Regular cardiac myocyte (primary cell): Measurements from ENCODE around the gene FOXK2. TPM values are rescaled to one million over a fixed set of nuclear protein-coding genes. Genes with fewer than 3 reads are reported as not detected.

ENCODE experiments used
- total RNA-seq: library from RNA; depleted of rRNA; stranded (reverse); fragments of >200 nt; gene quantifications from 2 replicates; pipeline ENCODE4 v1.2.3, GENCODE V29; 2014

FOXK2 gene
- total RNA-seq, result 21.1 and 24.0 TPM in 2 replicates

DNA sequence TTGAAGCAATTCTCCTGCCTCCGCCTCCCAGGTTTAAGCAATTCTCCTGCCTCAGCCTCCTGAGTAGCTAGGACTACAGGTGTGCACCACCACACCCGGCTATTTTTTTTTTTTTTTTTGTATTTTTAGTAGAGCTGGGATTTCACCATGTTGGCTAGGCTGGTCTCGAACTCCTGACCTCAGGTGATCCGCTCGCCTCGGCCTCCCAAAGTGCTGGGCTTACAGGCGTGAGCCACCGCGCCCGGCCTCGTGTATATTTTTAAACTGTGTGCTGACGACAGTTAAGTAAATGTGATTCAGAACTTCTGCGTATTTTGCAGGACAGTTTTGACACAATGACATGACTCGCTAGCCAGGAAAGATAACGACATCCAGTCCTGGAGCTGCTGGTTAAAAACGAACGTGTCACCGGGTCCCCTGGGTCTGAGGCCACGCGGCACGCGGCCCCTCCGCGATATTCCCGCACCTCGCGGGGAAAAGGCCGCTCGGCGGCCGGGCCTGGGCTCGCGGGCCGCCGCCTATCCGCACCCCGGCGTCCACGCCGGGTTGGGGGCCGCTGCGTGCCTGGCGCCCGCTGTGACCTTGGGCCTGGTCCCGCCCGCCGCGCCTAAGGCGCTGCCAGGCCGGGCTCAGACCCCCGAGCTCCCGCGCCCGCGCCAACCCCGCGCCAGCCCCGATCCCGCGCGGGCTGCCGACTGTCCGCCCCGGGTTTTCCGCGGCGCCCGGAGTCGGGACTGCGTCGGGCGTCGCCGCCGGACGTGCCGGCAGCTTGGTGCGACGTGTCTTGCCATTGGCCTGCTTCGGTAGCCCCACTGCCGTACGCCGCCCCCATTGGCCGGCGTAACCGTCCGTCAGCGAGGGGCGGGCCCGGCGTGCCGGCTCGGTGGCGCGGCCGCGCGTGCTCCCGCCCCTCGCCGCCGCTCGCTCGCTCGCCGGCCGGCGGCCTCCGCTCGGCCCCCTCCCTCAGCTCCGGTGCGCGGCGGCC is at the start of gene FOXK2:
Gene FOXK2 (plus strand): TSS at position 907 of the 985 bp plus-strand sequence. CDS start 157 bp downstream, outside the sequence.

DNA sequence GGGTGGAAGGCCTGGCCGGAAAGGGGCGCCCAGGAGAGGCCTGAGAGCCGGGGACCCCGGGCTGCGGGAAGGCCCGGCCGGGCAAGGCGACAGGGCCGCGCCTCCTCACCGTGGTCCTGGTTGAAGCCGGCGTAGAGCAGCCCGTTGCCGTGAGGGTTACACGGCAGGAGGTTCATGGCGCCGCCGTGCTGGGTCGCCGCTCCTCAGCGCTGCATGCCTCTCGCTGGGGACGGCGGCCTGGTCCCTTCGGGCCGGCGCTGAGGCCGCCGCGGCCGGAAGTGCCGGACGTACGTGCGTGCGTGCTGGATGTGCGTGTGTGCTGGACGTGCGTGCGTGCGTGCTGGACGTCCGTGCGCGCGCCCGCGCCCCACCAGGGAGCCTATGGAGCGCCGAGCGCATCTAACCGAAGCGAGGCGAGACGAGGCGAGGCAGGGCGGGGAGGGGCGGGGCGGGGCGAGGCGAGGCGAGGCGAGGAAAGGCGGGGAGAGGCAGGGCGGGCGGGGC is 128.7 kb downstream of the FOXK2 start, which contains the start of gene WDR45B:
Gene WDR45B (minus strand): TSS at position 280 of the 504 bp plus-strand sequence. CDS start 104 bp downstream, at position 176.

Other genes starting within 250 kb of the FOXK2 start
- 36.6 and 55.4 TPM in 2 replicates for gene CSNK1D, start 246.0 kb upstream of the FOXK2 start, total RNA-seq
- gene CD7, start 202.1 kb upstream of the FOXK2 start, total RNA-seq, result not detected in 2 replicates
- gene SECTM1, start 186.0 kb upstream of the FOXK2 start, total RNA-seq, result 8.6 and 14.7 TPM in 2 replicates
- gene TEX19, start 160.5 kb upstream of the FOXK2 start, total RNA-seq, result 0.19 TPM in 1 of 2 replicates, not detected in the other
- gene UTS2R, start 148.0 kb upstream of the FOXK2 start, total RNA-seq, result not detected in 2 replicates
- 6.1 and 8.2 TPM in 2 replicates for gene HEXD, start 101.4 kb upstream of the FOXK2 start, total RNA-seq
- gene OGFOD3, start 101.1 kb upstream of the FOXK2 start, total RNA-seq, result 17.8 and 31.9 TPM in 2 replicates
- 44.5 and 63.3 TPM in 2 replicates for gene CYBC1, start 69.0 kb upstream of the FOXK2 start, total RNA-seq
- 32.4 and 43.5 TPM in 2 replicates for gene NARF, start 61.0 kb upstream of the FOXK2 start, total RNA-seq
- 59.6 and 72.2 TPM in 2 replicates for gene WDR45B, start 128.7 kb downstream of the FOXK2 start, total RNA-seq
- 6.8 and 7.9 TPM in 2 replicates for gene RAB40B, start 179.0 kb downstream of the FOXK2 start, total RNA-seq
- 12.7 and 35.7 TPM in 2 replicates for gene FN3KRP, start 197.0 kb downstream of the FOXK2 start, total RNA-seq
- gene FN3K, start 215.9 kb downstream of the FOXK2 start, total RNA-seq, result 1.5 and 10.4 TPM in 2 replicates
- 18.6 and 25.3 TPM in 2 replicates for gene TBCD, start 232.3 kb downstream of the FOXK2 start, total RNA-seq